ENCODE measurements around the gene ANKRD36B.
"Not testable (repeated sequence)": the region's sequence is repeated elsewhere in the genome, so short reads cannot be mapped to it uniquely, and the experiment has no call there.

The ANKRD36B gene
- total RNA-seq: 1.4 to 21.5 (median 10.2) reads per million in 17 experiments

GRCh38 chr2:97589598-97590510, at the start of gene ANKRD36B:
ANKRD36B (minus strand) TSS chr2:97589877; CDS start chr2:97589685, 192 bp downstream.
- peak; percentile 50 to 87 (median 72) for DNase-seq

DNA sequence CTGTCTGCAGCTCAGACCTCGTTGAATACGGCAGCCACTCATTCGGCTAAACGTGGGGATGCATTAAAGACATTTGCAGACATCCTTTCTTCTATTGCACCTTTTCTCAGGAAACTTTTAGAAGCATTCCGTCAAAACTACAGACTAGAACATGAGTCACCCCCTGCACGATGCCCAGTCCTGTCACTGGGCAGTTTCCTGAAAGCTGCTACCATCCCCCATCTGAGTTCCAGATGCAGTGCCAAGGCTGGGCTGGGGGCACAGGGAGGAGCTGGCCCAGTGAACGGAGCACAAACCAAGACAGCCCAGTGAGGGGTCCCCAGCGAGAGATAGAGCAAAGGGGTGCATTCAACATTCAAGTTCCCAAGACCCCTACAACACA, 36.4 kb upstream of the ANKRD36B start:
- DNase-seq: not testable (repeated sequence)

DNA sequence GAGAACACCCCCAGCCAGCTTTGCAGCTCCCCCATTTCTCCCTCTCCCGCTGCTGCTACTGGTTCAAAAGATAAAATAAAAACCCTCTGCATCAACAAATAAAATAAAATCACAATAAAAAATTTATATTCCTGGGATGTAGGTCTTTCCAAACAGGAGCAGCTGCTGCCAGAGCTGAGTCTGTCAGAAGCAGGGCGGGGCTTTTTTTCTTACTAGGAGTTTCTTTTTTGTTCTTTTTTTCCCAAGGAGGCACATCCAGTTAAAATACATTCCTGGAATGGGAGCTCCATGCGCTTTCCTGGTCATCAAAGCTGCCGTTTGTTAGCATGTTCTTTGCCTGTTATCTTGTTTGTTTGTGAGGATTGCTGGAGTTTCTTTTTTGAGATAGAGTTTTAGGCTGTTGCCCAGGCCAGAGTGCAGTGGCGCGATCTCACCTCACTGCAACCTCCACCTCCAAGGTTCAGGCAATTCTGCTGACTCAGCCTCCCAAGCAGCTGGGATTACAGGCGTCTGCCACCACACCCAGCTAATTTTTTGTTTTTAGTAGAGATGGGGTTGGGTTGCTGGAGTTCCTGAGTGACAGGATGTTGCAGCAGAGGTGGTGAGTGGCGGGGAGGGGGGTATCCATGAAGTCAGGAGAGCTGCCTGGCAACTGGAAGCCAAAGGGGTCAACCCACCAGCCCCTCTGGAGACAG, 35.8 kb upstream of the ANKRD36B start:
- not testable (repeated sequence) for DNase-seq

GRCh38 chr2:97622976-97623375, 33.3 kb upstream of the ANKRD36B start:
- not testable (repeated sequence) for DNase-seq

- DNase-seq: not testable (repeated sequence)
Observed at GRCh38 chr2:97620492-97620891, 30.8 kb upstream of the ANKRD36B start.

DNA sequence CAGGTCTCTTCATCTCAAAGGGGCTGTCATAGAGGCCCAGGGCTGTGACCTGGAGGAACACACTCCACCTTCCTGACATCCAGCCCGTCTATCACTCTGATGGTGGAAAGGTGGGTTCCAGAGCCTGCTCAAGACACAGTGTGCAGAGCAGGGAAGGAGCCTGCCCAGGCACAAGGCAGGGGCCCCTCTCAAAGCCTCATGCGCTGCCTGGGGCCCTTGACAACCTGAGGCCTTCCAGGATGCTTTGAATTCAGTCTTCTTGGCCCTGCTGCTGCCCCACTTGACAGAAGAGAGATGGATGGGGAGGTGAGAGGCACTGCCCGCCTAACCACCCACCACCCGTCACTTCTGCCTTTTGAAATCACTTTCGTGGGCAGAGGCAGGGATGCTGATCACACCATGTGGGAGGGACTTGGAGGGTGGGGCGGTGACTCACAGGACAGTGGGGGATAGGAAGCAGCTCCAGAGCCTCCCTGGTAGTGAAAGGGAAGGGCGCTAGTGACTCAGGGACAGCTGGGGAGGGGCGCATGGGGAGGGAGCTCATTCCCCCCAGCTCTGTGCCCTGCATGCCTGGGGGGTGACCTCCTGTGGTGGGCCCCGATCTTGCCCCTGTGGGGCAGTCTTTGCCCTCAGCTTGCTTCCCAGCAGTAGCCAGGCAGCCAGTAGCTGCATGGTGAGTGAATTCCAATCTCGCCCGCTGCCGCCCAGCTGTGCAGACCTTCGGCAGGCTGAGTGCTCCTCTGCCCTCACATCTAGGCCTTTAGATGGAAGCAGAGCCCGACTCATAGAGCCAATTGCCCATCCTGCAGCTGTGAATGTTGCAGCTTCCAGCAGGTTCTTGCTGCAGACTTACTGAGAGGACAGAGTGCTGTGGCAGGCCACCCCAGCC, 29.5 kb upstream of the ANKRD36B start:
- peak in 3 of 4 experiments; percentile 4 to 38 (median 20) for DNase-seq

DNA sequence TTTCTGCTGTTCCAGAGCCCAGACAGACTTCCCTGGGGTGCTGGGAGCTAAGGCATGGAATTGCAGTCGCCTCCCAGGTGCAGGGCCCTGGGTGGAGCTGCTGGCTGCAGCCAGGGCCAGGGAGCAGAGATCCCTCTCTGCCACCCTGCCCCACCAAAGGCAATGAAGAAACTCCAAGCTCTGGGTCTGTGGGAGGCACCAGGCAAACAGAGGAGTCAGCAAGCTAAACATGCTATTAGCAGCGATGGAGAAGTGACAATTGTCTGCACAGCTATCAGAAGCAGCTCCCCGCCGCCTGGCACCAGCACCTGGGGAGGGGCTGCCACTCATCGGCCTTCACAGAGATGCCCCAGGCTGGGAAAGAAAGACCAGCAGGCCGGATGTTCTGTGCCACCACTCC, 28.2 kb upstream of the ANKRD36B start:
- peak in 3 of 4 experiments; percentile 30 to 64 (median 54) for DNase-seq

DNA sequence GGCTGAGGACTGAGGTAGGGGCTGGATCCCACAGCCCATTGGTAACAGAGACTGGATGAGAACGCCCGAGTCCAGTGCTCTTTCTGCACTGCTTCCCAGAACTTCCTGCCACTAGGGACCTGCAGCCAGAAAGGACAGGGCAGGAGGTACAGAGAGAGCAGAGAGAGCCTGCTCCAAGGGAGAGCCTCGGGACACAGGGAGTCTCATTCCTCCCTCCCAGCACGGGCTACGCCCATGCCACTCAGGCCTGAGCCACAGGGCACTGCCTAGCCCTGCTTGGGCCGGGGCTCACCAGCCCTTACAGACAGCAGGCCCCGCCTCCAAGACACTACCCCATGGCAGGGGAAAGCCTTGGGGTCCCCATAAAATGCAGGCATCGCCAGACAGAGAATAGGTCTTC, 26.1 kb upstream of the ANKRD36B start:
- not testable (repeated sequence) for DNase-seq

DNA sequence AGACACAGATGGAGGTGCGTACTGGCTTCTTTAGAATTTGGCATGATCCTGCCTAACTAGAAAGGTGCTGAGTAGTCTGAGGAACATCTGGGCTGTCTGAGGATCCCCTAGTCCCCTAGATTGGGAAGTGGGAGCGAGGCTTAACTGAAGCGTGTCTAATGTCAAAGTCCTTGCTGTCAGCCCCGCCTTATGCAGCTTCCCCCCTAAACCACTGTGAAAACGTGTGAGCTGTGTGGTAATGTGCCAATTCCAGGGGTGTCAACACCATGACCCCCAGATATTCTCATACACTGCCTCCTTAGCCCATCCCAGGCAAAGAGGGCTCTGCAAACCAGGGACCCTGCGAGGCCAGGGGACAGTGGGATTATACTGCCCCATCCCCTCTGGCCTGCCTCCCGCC, 22.2 kb upstream of the ANKRD36B start:
- not testable (repeated sequence) for DNase-seq

DNA sequence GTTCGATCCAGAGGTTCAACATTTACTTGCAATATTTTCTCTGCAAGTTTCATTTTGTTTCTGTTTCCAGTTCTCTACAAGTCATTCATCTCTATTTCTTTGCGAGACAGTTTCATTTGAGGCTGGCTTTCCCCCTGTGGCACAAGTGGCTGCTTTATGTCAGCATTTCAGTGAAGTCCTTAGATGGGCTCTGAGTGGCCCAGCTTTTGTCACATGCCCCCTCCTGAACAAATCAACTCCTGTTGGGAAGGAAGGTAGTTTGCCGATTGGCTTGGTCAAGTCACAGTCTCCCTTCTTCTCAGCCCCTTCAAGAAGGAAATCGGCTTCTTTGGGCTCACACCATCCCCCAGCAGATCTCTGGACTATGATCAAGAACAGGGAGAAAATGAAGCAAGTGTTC, 19.1 kb upstream of the ANKRD36B start:
- not testable (repeated sequence) for DNase-seq

DNA sequence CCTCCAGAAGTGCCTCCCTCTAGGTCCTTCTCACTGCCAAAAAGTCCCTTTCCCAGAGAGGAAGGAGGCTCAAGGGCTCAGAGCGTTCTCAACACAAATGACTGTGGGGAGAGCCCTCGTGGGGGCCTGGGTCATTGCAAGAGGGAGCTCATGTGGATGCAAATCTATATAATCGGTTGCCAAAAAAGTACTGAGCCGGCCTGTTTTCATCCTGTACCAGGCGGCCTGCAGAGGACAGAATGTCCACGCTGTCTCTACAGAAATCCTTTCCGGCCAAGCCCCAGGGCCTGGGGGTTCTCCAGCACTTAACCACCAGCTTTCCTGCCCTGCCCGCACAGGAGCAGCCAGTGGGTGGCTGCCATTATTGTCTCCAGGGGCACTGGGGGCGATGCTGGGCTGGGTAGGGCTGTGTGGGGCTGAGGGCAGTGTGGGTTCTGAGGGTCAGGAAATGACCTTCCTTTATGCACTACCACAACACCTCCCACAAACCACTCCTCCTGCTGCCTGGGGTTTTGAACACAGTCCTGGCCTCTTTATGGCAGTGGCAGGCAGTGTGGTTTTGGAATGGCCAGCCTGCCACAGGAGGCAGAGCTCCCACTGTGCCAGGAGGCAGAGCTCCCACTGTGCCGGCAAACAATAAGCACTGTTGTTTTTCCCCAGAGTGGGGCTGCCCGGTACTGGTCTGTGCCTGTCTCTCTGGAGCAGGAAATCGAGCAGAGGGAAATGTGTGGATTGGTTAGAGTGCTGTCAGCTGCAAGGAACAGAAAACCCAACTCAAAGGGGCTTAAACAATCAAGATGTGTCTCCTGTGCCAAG, 16.1 kb upstream of the ANKRD36B start:
- DNase-seq: not testable (repeated sequence)

- DNase-seq: not testable (repeated sequence)
Observed at GRCh38 chr2:97605109-97605508, 15.4 kb upstream of the ANKRD36B start.

DNA sequence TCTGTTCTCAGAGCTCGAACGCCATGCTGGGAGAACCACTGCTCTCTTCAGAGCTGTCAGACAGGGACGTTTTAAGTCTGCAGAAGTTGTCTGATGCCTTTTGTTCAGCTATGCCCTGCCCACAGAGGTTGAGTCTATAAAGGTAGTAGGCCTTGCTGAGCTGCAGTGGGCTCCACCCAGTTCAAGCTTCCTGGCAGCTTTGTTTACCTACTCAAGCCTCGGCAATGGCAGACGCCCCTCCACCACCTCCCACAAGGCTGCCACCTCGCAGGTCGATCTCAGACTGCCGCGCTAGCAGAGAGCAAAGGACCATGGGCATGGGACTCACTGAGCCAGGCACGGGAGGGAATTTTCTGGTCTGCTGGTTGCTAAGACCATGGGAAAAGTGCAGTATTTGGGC, 11.9 kb upstream of the ANKRD36B start:
- DNase-seq: not testable (repeated sequence)

DNA sequence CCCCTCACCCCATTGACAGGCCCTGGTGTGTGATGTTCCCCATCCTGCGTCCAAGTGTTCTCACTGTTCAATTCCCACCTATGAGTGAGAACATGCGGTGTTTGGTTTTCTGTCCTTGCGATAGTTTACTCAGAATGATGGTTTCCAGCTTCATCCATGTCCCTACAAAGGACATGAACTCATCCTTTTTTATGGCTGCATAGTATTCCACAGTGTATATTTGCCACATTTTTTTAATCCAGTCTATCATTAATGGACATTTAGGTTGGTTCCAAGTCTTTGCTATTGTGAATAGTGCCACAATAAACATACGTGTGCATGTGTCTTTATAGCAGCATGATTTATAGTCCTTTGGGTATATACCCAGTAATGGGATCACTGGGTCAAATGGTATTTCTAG, 6.5 kb upstream of the ANKRD36B start:
- DNase-seq: not testable (repeated sequence)

DNA sequence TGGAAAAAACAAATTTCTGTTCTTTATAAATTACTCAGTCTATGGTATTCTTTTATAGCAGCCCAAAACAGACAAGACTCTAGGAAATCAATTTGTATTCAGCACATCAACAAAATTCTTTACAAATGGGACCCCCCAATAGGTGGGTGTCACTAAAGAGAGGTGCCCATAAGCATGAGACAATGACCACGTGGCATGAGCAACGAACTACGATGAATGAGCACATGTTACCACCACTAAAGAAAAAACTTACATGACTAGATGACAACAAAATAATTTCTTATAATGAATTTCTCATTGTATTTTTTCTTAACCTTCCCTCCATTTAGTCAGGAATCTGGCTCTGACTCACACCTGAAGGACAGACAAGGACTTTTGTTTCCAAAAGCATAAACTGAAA, 3.8 kb upstream of the ANKRD36B start:
- DNase-seq: not testable (repeated sequence)

GRCh38 chr2:97590515-97591394, 1.1 kb upstream of the ANKRD36B start:
- peak; percentile 89 to 94 (median 92) for DNase-seq

DNA sequence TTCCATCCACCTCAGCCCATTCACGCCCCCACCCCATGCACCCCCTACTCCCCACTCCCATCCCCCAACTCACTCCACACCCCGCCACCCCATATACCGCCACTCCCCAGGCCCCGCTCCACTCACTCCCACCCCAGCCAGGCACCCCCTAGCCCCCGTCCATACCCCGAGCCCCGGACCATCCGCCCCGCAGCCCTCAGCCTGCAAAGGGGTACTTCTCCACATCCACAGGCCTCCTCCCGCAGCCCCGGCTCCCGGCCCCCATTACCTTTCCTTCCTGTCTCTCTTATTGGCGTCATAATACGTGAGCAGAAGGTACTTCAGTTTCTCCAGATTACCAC, 450 bp downstream of the ANKRD36B start:
- not testable (repeated sequence) for DNase-seq

DNA sequence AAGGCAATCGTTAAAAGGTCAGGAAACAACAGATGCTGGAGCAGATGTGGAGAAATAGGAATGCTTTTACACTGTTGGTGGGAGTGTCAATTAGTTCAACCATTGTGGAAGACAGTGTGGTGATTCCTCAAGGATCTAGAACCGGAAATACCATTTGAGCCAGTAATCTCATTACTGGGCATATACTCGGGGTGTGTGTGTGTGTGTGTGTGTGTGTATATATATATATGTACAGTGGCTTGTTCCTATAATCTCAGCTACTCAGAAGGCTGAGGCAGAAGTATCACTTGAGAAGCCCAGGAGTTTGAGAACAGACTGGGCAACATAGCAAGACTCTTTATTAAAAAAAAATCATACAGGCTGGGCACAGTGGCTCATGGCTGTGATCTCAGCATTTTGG, 24.0 kb downstream of the ANKRD36B start:
- not testable (repeated sequence) for DNase-seq

- DNase-seq: not testable (repeated sequence)
Observed at GRCh38 chr2:97552406-97552805, 37.3 kb downstream of the ANKRD36B start.

DNA sequence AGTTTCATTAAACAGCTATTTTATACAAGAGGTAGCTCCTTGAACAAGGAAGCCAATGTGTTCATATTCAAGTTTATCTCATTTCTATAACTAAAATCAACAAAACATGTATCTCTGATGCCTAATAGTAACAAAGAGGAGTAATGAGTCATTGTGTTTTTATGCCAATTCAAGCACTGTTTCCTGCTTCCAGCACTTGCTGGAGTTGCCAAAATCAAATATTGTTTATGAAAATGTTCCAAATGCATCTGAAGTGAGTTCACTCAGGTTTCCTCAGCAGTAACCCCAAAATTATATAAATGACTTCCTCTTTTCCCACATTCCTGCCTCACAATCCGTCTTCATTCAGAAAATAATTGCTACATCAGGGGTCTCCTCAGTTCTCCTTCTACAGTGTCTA, 39.2 kb downstream of the ANKRD36B start:
- DNase-seq: not testable (repeated sequence)

GRCh38 chr2:97549058-97549457, 40.6 kb downstream of the ANKRD36B start:
- not testable (repeated sequence) for DNase-seq
